Effector CD4-positive, alpha-beta T cell (primary cell): Measurements from ENCODE around the gene OMG.
"Not testable (repeated sequence)": the region's sequence is repeated elsewhere in the genome, so short reads cannot be mapped to it uniquely, and the experiment has no call there.

Source experiments
- DNase-seq: peaks from one replicate; pipeline ENCODE4 v3.0.0-alpha.2; 2020

OMG gene

GRCh38 chr17:31307640-31308039 lies 10.6 kb upstream of the OMG start:
- no peak for DNase-seq

GRCh38 chr17:31299624-31300023 lies 2.6 kb upstream of the OMG start:
- no peak for DNase-seq

- DNase-seq: no peak
Observed at GRCh38 chr17:31296142-31296541, 897 bp downstream of the OMG start.

- DNase-seq: no peak
Observed at GRCh38 chr17:31295489-31295871, 1.6 kb downstream of the OMG start.

- no peak for DNase-seq
Observed at GRCh38 chr17:31294820-31295488, 2.1 kb downstream of the OMG start.

- no peak for DNase-seq
Observed at GRCh38 chr17:31294231-31294630, 2.8 kb downstream of the OMG start.

- DNase-seq: no peak
Observed at GRCh38 chr17:31293581-31293980, 3.5 kb downstream of the OMG start.

GRCh38 chr17:31291820-31292219 lies 5.2 kb downstream of the OMG start:
- DNase-seq: no peak

GRCh38 chr17:31289790-31290189 lies 7.2 kb downstream of the OMG start:
- no peak for DNase-seq

- DNase-seq: not testable (repeated sequence)
Observed at GRCh38 chr17:31287932-31288331, 9.1 kb downstream of the OMG start.

GRCh38 chr17:31286587-31286986 lies 10.5 kb downstream of the OMG start:
- DNase-seq: no peak

- no peak for DNase-seq
Observed at GRCh38 chr17:31283841-31284240, 13.2 kb downstream of the OMG start.

- DNase-seq: no peak
Observed at GRCh38 chr17:31281061-31281460, 16.0 kb downstream of the OMG start.

- no peak for DNase-seq
Observed at GRCh38 chr17:31279401-31279800, 17.6 kb downstream of the OMG start.

GRCh38 chr17:31275116-31275515 lies 21.9 kb downstream of the OMG start:
- DNase-seq: no peak

- DNase-seq: no peak
Observed at GRCh38 chr17:31274252-31274651, 22.8 kb downstream of the OMG start.

GRCh38 chr17:31273516-31273915 lies 23.5 kb downstream of the OMG start:
- no peak for DNase-seq

- DNase-seq: no peak
Observed at GRCh38 chr17:31272803-31273202, 24.2 kb downstream of the OMG start.

- no peak for DNase-seq
Observed at GRCh38 chr17:31272236-31272635, 24.8 kb downstream of the OMG start.

GRCh38 chr17:31269578-31269983 lies 27.5 kb downstream of the OMG start:
- no peak for DNase-seq

- DNase-seq: no peak
Observed at GRCh38 chr17:31269036-31269577, 27.9 kb downstream of the OMG start.

- no peak for DNase-seq
Observed at GRCh38 chr17:31266042-31266441, 31.0 kb downstream of the OMG start.

GRCh38 chr17:31262923-31263322 lies 34.1 kb downstream of the OMG start:
- not testable (repeated sequence) for DNase-seq

GRCh38 chr17:31261601-31262000 lies 35.4 kb downstream of the OMG start:
- no peak for DNase-seq

- DNase-seq: no peak
Observed at GRCh38 chr17:31260151-31260550, 36.9 kb downstream of the OMG start.
